SK-N-SH treated with all-trans-retinoic acid at 6 μM for 48 hours (cell line): ENCODE results near the gene AP3D1.

Experiments used
- ATAC-seq: fragments of 200-7000 bp; cut with Tn5 transposase; 3 replicates; pipeline ENCODE4 v1.9.1; 2020; ENCODE audit warnings: mild to moderate bottlenecking, moderate library complexity
- ARNTL ChIP-seq: fragments of 450-650 bp; formaldehyde crosslinking; IDR thresholded peaks from 2 replicates; pipeline ENCODE4 v1.5.0; 2020; ENCODE audit warnings: low read depth, mild to moderate bottlenecking, moderate library complexity, borderline replicate concordance
- BACH2 ChIP-seq: fragments of 250-450 bp; sonication (Bioruptor Pico); IDR thresholded peaks from 2 replicates; pipeline ENCODE4 v1.9.0; 2021; ENCODE audit warnings: mild to moderate bottlenecking, borderline replicate concordance
- CSDC2 ChIP-seq: fragments of 250-450 bp; sonication (Bioruptor Pico); IDR thresholded peaks from 2 replicates; pipeline ENCODE4 v1.5.0; 2020; ENCODE audit warnings: mild to moderate bottlenecking, moderate library complexity
- CSRNP3 ChIP-seq: fragments of 250-450 bp; sonication (Bioruptor Pico); IDR thresholded peaks from 2 replicates; pipeline ENCODE4 v1.5.1; 2021; ENCODE audit warnings: mild to moderate bottlenecking, moderate library complexity
- ESRRG ChIP-seq: fragments of 250-450 bp; sonication (Bioruptor Pico); IDR thresholded peaks from 2 replicates; pipeline ENCODE4 v1.6.1; 2021; ENCODE audit warnings: mild to moderate bottlenecking
- GLIS3 ChIP-seq: fragments of 250-450 bp; sonication (Bioruptor Pico); IDR thresholded peaks from 2 replicates; pipeline ENCODE4 v1.5.0; 2020; ENCODE audit warnings: mild to moderate bottlenecking, moderate library complexity
- ISL1 ChIP-seq: fragments of 250-450 bp; sonication (Bioruptor Pico); IDR thresholded peaks from 2 replicates; pipeline ENCODE4 v2.1.2; 2022; ENCODE audit warnings: mild to moderate bottlenecking, moderate library complexity
- OSR1 ChIP-seq: fragments of 250-450 bp; sonication (Bioruptor Pico); IDR thresholded peaks from 2 replicates; pipeline ENCODE4 v1.8.0; 2022; ENCODE audit warnings: moderate library complexity, mild to moderate bottlenecking, inconsistent platforms
- RARB ChIP-seq: fragments of 250-450 bp; sonication (Bioruptor Pico); IDR thresholded peaks from 2 replicates; pipeline ENCODE4 v1.8.0; 2021; ENCODE audit warnings: mild to moderate bottlenecking, moderate library complexity
- SNAI2 ChIP-seq: fragments of 250-450 bp; sonication (Bioruptor Pico); IDR thresholded peaks from 2 replicates; pipeline ENCODE4 v1.5.0; 2020; ENCODE audit warnings: mild to moderate bottlenecking, moderate library complexity
- TSHZ2 ChIP-seq: fragments of 250-450 bp; sonication (Bioruptor Pico); IDR thresholded peaks from 2 replicates; pipeline ENCODE4 v1.5.0; 2020; ENCODE audit warnings: mild to moderate bottlenecking, moderate library complexity
- ZFP30 ChIP-seq: fragments of 450-650 bp; formaldehyde crosslinking; IDR thresholded peaks from 2 replicates; pipeline ENCODE4 v1.5.0; 2022; ENCODE audit warnings: mild to moderate bottlenecking, moderate library complexity
- ZNF565 ChIP-seq: fragments of 450-650 bp; formaldehyde crosslinking; conservative IDR thresholded peaks from 2 replicates; pipeline ENCODE4 v1.5.0; 2020; ENCODE audit warnings: low read depth, mild to moderate bottlenecking, moderate library complexity
- ZNF70 ChIP-seq: fragments of 450-650 bp; formaldehyde crosslinking; IDR thresholded peaks from 2 replicates; pipeline ENCODE4 v1.5.0; 2020; ENCODE audit warnings: mild to moderate bottlenecking, moderate library complexity
- ZNF8 ChIP-seq: fragments of 450-650 bp; formaldehyde crosslinking; IDR thresholded peaks from 2 replicates; pipeline ENCODE4 v1.5.0; 2020; ENCODE audit warnings: mild to moderate bottlenecking, moderate library complexity
- TF ChIP-seq, protein P1 (sequence below): fragments of 250-450 bp; sonication (Bioruptor Pico); IDR thresholded peaks from 2 replicates; pipeline ENCODE4 v1.8.0; 2021; ENCODE audit warnings: low read depth, mild to moderate bottlenecking, moderate library complexity, borderline replicate concordance
- TF ChIP-seq, protein P2 (sequence below): fragments of 250-450 bp; sonication (Bioruptor Pico); IDR thresholded peaks from 2 replicates; pipeline ENCODE4 v1.8.0; 2020; ENCODE audit warnings: mild to moderate bottlenecking, moderate library complexity, borderline replicate concordance

The AP3D1 gene

DNA sequence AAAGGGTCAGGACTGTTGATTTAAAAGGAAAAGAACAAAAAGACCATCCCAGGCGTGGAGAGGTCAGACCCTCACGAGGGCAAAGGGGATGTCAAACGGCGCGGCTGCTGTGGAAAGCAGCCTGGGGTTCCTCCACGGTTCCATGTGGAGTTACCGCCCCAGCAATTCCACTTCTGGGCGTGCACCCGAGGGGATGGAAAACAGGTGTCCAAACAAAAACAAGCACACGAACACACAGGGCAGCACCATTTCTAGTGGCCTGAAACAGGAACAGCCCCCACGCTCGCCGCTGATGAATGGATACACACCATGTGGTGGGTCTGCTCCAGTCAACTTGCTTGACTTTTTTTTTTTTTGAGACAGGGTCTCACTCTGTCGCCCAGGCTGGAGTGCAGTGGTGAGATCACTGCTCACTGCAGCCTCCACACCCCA is 11.2 kb downstream of the AP3D1 start (continued):
- TF ChIP-seq CSRNP3 (CRISPR knock-in tag): no peak

DNA sequence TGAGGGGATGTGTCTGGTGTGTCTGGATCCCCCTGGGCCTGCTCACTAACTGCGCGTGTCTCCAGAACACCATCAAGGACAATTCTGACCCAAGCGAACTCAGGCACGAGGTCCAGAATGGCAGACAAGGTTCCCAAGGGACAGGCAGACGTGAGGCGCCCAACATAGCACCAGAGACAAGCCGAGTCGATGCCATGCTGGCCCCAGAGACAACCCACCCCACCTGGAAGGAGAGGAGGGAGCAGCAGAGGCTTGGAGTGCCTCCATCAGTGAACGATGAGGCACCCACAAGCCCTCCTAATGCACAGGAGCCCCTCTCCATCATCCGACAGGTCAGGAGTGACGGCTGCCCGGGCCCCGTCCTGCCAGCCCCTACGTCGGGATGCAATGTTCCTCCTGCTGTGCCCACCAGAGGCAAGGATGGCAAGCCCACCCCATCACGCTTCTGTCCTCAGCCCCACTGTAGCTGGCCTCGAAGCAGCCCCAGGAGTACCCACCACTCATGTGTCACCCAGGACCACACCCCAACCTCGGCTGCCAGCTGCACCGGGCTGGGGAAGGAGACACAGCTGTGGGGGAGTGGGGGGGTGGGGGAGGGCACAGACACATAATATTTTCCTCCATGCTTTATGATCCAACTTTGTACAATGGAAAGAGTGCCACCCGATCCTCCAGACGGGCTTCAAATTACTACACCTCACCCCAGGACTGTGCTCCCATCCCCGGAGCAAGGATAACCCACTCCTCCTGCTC is 11.8 kb downstream of the AP3D1 start:
- TF ChIP-seq CSRNP3 (CRISPR knock-in tag) (no peak), ARNTL (CRISPR knock-in tag) (no peak), ESRRG (CRISPR knock-in tag) (no peak), BACH2 (CRISPR knock-in tag) (no peak), ZFP30 (CRISPR knock-in tag) (no peak), GLIS3 (CRISPR knock-in tag) (no peak)
- no peak for ATAC-seq

GRCh38 chr19:2138061-2138728 is 13.2 kb downstream of the AP3D1 start:
- TF ChIP-seq GLIS3 (CRISPR knock-in tag) (no peak), CSDC2 (CRISPR knock-in tag) (no peak), ISL1 (no peak), SNAI2 (CRISPR knock-in tag) (no peak), ZFP30 (CRISPR knock-in tag) (no peak), BACH2 (CRISPR knock-in tag) (no peak), TSHZ2 (no peak), OSR1 (CRISPR knock-in tag) (no peak), ESRRG (CRISPR knock-in tag) (no peak), ARNTL (CRISPR knock-in tag) (no peak), ZNF70 (CRISPR knock-in tag) (no peak)
- TF ChIP-seq, protein P1, sequence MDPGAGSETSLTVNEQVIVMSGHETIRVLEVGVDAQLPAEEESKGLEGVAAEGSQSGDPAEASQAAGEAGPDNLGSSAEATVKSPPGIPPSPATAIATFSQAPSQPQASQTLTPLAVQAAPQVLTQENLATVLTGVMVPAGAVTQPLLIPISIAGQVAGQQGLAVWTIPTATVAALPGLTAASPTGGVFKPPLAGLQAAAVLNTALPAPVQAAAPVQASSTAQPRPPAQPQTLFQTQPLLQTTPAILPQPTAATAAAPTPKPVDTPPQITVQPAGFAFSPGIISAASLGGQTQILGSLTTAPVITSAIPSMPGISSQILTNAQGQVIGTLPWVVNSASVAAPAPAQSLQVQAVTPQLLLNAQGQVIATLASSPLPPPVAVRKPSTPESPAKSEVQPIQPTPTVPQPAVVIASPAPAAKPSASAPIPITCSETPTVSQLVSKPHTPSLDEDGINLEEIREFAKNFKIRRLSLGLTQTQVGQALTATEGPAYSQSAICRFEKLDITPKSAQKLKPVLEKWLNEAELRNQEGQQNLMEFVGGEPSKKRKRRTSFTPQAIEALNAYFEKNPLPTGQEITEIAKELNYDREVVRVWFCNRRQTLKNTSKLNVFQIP (CRISPR knock-in tag): no peak
- TF ChIP-seq, protein P2, sequence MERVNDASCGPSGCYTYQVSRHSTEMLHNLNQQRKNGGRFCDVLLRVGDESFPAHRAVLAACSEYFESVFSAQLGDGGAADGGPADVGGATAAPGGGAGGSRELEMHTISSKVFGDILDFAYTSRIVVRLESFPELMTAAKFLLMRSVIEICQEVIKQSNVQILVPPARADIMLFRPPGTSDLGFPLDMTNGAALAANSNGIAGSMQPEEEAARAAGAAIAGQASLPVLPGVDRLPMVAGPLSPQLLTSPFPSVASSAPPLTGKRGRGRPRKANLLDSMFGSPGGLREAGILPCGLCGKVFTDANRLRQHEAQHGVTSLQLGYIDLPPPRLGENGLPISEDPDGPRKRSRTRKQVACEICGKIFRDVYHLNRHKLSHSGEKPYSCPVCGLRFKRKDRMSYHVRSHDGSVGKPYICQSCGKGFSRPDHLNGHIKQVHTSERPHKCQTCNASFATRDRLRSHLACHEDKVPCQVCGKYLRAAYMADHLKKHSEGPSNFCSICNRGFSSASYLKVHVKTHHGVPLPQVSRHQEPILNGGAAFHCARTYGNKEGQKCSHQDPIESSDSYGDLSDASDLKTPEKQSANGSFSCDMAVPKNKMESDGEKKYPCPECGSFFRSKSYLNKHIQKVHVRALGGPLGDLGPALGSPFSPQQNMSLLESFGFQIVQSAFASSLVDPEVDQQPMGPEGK (CRISPR knock-in tag): no peak
- ATAC-seq: no peak

DNA sequence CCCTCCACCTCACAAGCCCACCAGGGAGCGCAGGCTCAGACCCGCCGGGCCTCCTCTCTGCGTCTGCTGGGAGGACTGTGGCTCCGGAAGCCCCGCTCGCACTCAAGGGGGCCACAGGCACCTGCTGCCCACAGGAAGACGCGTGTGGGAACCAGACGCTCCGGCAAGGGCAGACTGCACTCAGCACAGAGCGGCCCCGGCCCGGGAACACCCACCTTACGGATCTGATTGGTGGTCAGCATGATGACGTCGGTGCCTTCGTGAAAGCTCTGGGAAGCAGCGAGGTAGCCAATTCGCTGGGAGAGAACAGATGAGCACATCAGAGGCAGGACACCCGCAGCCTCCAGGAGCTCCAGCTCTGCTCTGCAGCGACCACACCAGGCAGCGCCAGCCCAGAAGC is 14.6 kb downstream of the AP3D1 start:
- no peak for TF ChIP-seq ZNF565
- no peak for TF ChIP-seq CSDC2 (CRISPR knock-in tag)
- no peak for TF ChIP-seq ZNF70 (CRISPR knock-in tag)
- TF ChIP-seq ESRRG (CRISPR knock-in tag): no peak
- TF ChIP-seq, protein P1 (CRISPR knock-in tag): no peak
- TF ChIP-seq BACH2 (CRISPR knock-in tag): no peak
- TF ChIP-seq RARB (CRISPR knock-in tag): no peak
- TF ChIP-seq ZNF8 (CRISPR knock-in tag): no peak
- no peak for TF ChIP-seq GLIS3 (CRISPR knock-in tag)
- no peak for TF ChIP-seq TSHZ2
- no peak for ATAC-seq
